ENCODE data around the gene FLOT1. TPM values are rescaled to one million over a fixed set of nuclear protein-coding genes. Genes with fewer than 3 reads are reported as not detected.

The FLOT1 gene
- total and polyA plus RNA-seq, 2 of the 13 experiments (the other 11 are each of a cell fraction or from before 2014, with no cell fraction given) = 82.3 to 130 TPM

DNA sequence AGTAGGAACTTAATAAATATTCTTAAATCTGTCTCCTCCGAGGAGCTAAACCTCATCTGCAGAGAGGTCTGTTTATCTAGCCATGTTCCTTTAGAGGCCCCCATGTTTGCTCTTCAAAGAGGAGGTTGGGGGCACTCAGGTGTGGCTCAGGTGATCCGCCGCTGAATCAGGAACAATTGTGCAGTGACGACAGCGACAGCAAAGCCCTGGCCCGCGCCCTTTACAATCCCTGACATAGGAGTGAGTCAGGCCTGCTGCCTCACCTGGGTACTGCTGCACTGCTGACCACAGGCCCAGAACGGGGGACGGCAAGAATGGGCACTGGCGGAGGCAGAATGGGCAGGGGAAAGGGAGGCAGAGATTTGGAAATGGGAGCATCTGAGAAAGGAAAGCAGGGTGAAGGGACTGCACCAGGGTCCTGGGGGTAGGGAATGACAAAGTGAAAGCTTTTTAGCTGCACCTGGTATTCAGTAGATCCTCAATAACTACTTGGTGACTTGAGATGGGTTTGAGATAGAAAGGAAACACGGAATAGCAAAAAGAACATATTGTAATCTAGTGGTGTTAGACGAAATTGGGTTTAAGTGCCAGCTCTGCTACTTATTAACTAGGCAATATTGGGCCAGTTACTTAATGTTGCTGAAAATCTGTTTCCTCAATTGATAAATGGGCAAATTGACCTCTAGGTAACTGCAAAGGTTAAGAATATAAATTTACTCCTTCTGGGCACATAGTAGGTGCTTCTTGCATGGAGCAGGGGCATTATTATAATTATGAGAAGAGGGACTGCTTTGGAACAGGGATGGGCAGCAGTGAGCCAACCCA is 7.3 kb upstream of the FLOT1 start (continued):
- TF ChIP-seq ZNF552 (CRISPR knock-in tag; IDR thresholded peaks at IDR 0.05; ENCODE audit: borderline replicate concordance) (no peak), CBX5 (CRISPR knock-in tag; IDR thresholded peaks at IDR 0.05; ENCODE audit: borderline replicate concordance) (no peak; the same call in 1 of the 2 replicates), ZBTB8A (CRISPR knock-in tag; IDR thresholded peaks at IDR 0.05; ENCODE audit: borderline replicate concordance, low read depth) (no peak), NKX3-1 (CRISPR knock-in tag; IDR thresholded peaks at IDR 0.05) (no peak), ZNF143 (CRISPR knock-in tag; IDR thresholded peaks at IDR 0.05) (no peak), ZNF747 (CRISPR knock-in tag; IDR thresholded peaks at IDR 0.05; ENCODE audit: borderline replicate concordance) (no peak), ONECUT2 (CRISPR knock-in tag; IDR thresholded peaks at IDR 0.05) (no peak), SIX4 (CRISPR knock-in tag; IDR thresholded peaks at IDR 0.05) (peak; percentile 46; the same call in 1 of the 2 replicates), MAFG (CRISPR knock-in tag; IDR thresholded peaks at IDR 0.05) (no peak), EZH2 (conservative IDR thresholded peaks at IDR 0.05; ENCODE audit: low read depth, low read length) (no peak), FLYWCH1 (CRISPR knock-in tag; IDR thresholded peaks at IDR 0.05) (no peak), ZFP82 (CRISPR knock-in tag; IDR thresholded peaks at IDR 0.05; ENCODE audit: borderline replicate concordance) (no peak), ZBTB7B (CRISPR knock-in tag; IDR thresholded peaks at IDR 0.05) (0 out of 2 replicates have a peak, but pooled peaks have one; percentile 48), MTA1 (CRISPR knock-in tag; IDR thresholded peaks at IDR 0.05; ENCODE audit: borderline replicate concordance) (peak; percentile 49; the same call in 1 of the 2 replicates), MZF1 (CRISPR knock-in tag; IDR thresholded peaks at IDR 0.05; ENCODE audit: borderline replicate concordance) (0 out of 2 replicates have a peak, but pooled peaks have one; percentile 31), THAP11 (CRISPR knock-in tag; IDR thresholded peaks at IDR 0.05) (no peak), MBNL3 (CRISPR knock-in tag; conservative IDR thresholded peaks at IDR 0.05) (no peak), ZFP36 (IDR thresholded peaks at IDR 0.05; ENCODE audit: borderline replicate concordance, low read depth, low read length, partially characterized antibody) (no peak), ZFP36L2 (CRISPR knock-in tag; IDR thresholded peaks at IDR 0.05) (no peak), ZNF556 (CRISPR knock-in tag; IDR thresholded peaks at IDR 0.05; ENCODE audit: borderline replicate concordance) (no peak), ZC3H13 (CRISPR knock-in tag; IDR thresholded peaks at IDR 0.05) (no peak; the same call in 1 of the 2 replicates)
- TF ChIP-seq, protein P1, sequence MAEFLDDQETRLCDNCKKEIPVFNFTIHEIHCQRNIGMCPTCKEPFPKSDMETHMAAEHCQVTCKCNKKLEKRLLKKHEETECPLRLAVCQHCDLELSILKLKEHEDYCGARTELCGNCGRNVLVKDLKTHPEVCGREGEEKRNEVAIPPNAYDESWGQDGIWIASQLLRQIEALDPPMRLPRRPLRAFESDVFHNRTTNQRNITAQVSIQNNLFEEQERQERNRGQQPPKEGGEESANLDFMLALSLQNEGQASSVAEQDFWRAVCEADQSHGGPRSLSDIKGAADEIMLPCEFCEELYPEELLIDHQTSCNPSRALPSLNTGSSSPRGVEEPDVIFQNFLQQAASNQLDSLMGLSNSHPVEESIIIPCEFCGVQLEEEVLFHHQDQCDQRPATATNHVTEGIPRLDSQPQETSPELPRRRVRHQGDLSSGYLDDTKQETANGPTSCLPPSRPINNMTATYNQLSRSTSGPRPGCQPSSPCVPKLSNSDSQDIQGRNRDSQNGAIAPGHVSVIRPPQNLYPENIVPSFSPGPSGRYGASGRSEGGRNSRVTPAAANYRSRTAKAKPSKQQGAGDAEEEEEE (CRISPR knock-in tag; IDR thresholded peaks at IDR 0.05; ENCODE audit: borderline replicate concordance) = no peak
- TF ChIP-seq, protein P2, sequence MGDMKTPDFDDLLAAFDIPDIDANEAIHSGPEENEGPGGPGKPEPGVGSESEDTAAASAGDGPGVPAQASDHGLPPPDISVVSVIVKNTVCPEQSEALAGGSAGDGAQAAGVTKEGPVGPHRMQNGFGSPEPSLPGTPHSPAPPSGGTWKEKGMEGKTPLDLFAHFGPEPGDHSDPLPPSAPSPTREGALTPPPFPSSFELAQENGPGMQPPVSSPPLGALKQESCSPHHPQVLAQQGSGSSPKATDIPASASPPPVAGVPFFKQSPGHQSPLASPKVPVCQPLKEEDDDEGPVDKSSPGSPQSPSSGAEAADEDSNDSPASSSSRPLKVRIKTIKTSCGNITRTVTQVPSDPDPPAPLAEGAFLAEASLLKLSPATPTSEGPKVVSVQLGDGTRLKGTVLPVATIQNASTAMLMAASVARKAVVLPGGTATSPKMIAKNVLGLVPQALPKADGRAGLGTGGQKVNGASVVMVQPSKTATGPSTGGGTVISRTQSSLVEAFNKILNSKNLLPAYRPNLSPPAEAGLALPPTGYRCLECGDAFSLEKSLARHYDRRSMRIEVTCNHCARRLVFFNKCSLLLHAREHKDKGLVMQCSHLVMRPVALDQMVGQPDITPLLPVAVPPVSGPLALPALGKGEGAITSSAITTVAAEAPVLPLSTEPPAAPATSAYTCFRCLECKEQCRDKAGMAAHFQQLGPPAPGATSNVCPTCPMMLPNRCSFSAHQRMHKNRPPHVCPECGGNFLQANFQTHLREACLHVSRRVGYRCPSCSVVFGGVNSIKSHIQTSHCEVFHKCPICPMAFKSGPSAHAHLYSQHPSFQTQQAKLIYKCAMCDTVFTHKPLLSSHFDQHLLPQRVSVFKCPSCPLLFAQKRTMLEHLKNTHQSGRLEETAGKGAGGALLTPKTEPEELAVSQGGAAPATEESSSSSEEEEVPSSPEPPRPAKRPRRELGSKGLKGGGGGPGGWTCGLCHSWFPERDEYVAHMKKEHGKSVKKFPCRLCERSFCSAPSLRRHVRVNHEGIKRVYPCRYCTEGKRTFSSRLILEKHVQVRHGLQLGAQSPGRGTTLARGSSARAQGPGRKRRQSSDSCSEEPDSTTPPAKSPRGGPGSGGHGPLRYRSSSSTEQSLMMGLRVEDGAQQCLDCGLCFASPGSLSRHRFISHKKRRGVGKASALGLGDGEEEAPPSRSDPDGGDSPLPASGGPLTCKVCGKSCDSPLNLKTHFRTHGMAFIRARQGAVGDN (CRISPR knock-in tag; IDR thresholded peaks at IDR 0.05) = peak; percentile 97
